Activated CD8-positive, alpha-beta T cell treated with anti-CD3 and anti-CD28 coated beads for 36 hours (primary cell): Measurements from ENCODE around the gene TADA3. TPM values are rescaled to one million over a fixed set of nuclear protein-coding genes. Genes with fewer than 3 reads are reported as not detected.

Source experiments
- ATAC-seq: fragments of 200-7000 bp; cut with Tn5 transposase; one replicate; pipeline ENCODE4 v1.10.0; 2021; ENCODE audit warnings: mild to moderate bottlenecking, moderate library complexity
- CTCF ChIA-PET: fragments of 350-600 bp; sonication (Branson Sonifier 250); formaldehyde crosslinking; loops from one replicate; lab custom pipeline; 2021; ENCODE audit warnings: antibody characterized with exemption; lab: Charles Lee
- POLR2A ChIA-PET: fragments of 350-600 bp; sonication (Branson Sonifier 250); formaldehyde crosslinking; loops from one replicate; lab custom pipeline; 2021; ENCODE audit warnings: antibody characterized with exemption; lab: Charles Lee
- DNase-seq: peaks from one replicate; pipeline ENCODE4 v3.0.0-alpha.2; 2020
- H3K27ac Mint-ChIP-seq: one replicate; pipeline ENCODE4 v1.8.0; 2021; ENCODE audit warnings: mild to moderate bottlenecking, mixed read lengths
- H3K27me3 Mint-ChIP-seq: one replicate; pipeline ENCODE4 v1.8.0; 2021; ENCODE audit warnings: mixed read lengths
- H3K36me3 Mint-ChIP-seq: one replicate; pipeline ENCODE4 v1.8.0; 2021; ENCODE audit warnings: low read depth, mixed read lengths
- H3K4me1 Mint-ChIP-seq: one replicate; pipeline ENCODE4 v1.8.0; 2021; ENCODE audit warnings: low read depth, mixed read lengths
- H3K4me3 Mint-ChIP-seq: one replicate; pipeline ENCODE4 v1.8.0; 2021; ENCODE audit warnings: mild to moderate bottlenecking, moderate library complexity, mixed read lengths
- H3K9me3 Mint-ChIP-seq: one replicate; pipeline ENCODE4 v1.8.0; 2021; ENCODE audit warnings: mixed read lengths
- intact Hi-C: fragments of 100-400 bp; cut with micrococcal nuclease; formaldehyde crosslinking; loops from one replicate; pipeline ENCODE4 v1.10.0; 2022
- total RNA-seq, 2 experiments: library from RNA; stranded (reverse); gene quantifications; one replicate each; pipeline ENCODE4 v1.2.3, GENCODE V29; 2021
- TF ChIP-seq, protein P1 (sequence below): fragments of 200-600 bp; IDR thresholded peaks from one replicate; pipeline ENCODE4 v1.8.0; 2022; ENCODE audit warnings: antibody characterized with exemption, mild to moderate bottlenecking

The TADA3 gene
- total RNA-seq, 2 experiments from 2014 or later = 57.5 to 58.3 TPM

DNA sequence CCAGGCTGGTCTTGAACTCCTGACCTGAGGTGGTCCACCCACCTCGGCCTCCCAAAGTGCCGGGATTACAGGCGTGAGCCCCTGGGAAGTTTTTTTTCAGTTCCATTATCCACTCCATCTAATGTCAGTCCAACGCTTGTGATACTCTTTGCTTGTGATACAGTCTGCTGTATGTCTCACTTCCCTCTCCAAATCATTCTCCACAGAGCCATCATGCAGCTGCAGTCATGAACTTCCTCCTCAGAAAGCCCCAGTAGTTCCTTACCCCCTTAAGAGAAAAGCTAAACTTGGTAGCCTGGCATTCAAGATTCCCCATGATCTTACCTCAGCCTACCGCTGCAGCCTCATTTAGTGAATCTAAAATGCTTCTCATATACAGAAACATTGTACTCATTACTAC, 2.9 kb upstream of the TADA3 start:
- Mint-ChIP-seq H3K36me3 (peaks cover 68% of the 10 kb centered on the region), H3K4me3 (peak overlapping the region; percentile 51), H3K4me1 (peaks cover 43% of the 10 kb centered on the region), H3K27me3 (no peaks in the 10 kb centered on the region), H3K9me3 (no peaks in the 10 kb centered on the region), H3K27ac (peak overlapping the region; percentile 75)
- DNase-seq = no peak
- TF ChIP-seq, protein P1, sequence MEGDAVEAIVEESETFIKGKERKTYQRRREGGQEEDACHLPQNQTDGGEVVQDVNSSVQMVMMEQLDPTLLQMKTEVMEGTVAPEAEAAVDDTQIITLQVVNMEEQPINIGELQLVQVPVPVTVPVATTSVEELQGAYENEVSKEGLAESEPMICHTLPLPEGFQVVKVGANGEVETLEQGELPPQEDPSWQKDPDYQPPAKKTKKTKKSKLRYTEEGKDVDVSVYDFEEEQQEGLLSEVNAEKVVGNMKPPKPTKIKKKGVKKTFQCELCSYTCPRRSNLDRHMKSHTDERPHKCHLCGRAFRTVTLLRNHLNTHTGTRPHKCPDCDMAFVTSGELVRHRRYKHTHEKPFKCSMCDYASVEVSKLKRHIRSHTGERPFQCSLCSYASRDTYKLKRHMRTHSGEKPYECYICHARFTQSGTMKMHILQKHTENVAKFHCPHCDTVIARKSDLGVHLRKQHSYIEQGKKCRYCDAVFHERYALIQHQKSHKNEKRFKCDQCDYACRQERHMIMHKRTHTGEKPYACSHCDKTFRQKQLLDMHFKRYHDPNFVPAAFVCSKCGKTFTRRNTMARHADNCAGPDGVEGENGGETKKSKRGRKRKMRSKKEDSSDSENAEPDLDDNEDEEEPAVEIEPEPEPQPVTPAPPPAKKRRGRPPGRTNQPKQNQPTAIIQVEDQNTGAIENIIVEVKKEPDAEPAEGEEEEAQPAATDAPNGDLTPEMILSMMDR = no peak
- POLR2A ChIA-PET = interaction anchor here (0.8 to 2.7 kb wide), 4 partner anchors 17 to 191 kb away, joined by 3 to 9 read pairs (median 4); partner anchors contain the start of genes EMC3 and OGG1
- CTCF ChIA-PET = interaction anchor here (0.6 to 2.0 kb wide), 3 partner anchors 13 to 137 kb away, joined by 3 to 5 read pairs (median 5); partner anchors contain the start of gene CRELD1
- intact Hi-C loops = no loop called here
- ATAC-seq = no peak

DNA sequence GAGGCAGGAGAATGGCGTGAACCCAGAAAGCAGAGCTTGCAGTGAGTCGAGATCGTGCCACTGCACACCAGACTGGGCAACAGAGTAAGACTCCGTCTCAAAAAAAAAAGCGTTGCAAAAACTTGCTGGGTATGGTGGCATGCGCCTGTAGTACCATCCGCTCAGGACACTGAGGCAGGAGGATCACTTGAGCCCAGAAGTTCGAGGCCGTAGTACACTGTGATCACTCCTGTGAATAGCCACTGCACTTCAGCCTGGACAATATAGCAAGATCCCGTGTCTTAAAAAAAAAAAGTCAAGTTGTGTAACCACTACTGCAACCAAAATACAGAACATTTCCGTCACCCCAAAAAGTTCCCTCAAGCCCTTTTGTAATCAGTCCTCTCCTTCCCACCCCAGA, 2.1 kb upstream of the TADA3 start:
- CTCF ChIA-PET = interaction anchor here (2.0 to 2.3 kb wide), 2 partner anchors 14 to 138 kb away, joined by 5 to 12 read pairs; partner anchors contain the start of gene CRELD1
- ATAC-seq (no peak), DNase-seq (no peak)
- intact Hi-C loops = no loop called here
- Mint-ChIP-seq H3K27ac (peak overlapping the region; percentile 100), H3K4me3 (peak overlapping the region; percentile 88), H3K4me1 (peaks cover 47% of the 10 kb centered on the region), H3K36me3 (peaks cover 67% of the 10 kb centered on the region), H3K9me3 (no peaks in the 10 kb centered on the region), H3K27me3 (no peaks in the 10 kb centered on the region)
- POLR2A ChIA-PET = interaction anchor here (0.8 to 2.7 kb wide), 4 partner anchors 9 to 44 kb away, joined by 4 to 15 read pairs (median 11); partner anchors contain the start of gene OGG1
- TF ChIP-seq, protein P1 = no peak

DNA sequence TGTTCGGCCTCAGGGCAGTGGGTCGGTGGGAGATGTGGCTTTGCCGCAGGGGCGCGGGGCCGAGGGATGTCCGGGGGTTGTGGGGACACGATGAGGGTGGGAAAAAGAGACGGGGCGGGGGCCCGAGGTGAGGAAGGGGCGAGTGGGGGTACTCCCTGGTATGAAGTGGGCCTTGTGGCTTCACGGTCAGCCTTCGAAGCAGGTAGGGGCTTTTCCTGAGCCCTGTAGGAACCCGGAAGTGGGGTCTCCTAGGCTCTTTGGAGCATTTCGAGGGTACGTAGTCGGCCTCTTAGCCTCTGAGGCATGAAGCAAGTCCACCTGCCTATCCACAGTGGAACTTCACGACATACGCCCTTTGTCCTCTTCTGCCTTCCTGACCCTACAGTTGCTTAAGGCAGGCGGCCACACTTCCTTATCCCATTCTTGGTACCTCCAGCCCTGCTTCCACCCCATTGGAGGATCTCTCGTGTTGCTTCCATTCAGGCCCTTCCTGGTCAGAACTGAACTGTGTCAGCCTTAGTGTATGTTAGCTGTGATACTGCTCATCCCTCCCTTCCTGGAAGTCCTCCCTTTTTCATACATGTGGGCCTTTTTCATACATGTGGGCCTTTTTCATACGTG, 998 bp upstream of the TADA3 start:
- Mint-ChIP-seq H3K36me3 (peaks cover 66% of the 10 kb centered on the region), H3K9me3 (no peaks in the 10 kb centered on the region), H3K4me1 (peaks cover 51% of the 10 kb centered on the region), H3K27me3 (no peaks in the 10 kb centered on the region), H3K4me3 (peak overlapping the region; percentile 88), H3K27ac (peak overlapping the region; percentile 100)
- CTCF ChIA-PET = interaction anchor here (0.8 to 2.3 kb wide), 12 partner anchors 8 to 242 kb away, joined by 3 to 12 read pairs (median 4); partner anchors contain the start of gene BRPF1
- TF ChIP-seq, protein P1 = no peak
- intact Hi-C loops = loop anchor here (2.0 kb wide), 1 partner anchor 42 kb away; no protein-coding TSS in a partner anchor
- ATAC-seq (peak; percentile 8), DNase-seq (peak; percentile 44)
- POLR2A ChIA-PET = interaction anchor here (0.8 to 2.7 kb wide), 14 partner anchors 10 to 122 kb away, joined by 3 to 15 read pairs (median 8); partner anchors contain the start of genes BRPF1, CAMK1 and OGG1

DNA sequence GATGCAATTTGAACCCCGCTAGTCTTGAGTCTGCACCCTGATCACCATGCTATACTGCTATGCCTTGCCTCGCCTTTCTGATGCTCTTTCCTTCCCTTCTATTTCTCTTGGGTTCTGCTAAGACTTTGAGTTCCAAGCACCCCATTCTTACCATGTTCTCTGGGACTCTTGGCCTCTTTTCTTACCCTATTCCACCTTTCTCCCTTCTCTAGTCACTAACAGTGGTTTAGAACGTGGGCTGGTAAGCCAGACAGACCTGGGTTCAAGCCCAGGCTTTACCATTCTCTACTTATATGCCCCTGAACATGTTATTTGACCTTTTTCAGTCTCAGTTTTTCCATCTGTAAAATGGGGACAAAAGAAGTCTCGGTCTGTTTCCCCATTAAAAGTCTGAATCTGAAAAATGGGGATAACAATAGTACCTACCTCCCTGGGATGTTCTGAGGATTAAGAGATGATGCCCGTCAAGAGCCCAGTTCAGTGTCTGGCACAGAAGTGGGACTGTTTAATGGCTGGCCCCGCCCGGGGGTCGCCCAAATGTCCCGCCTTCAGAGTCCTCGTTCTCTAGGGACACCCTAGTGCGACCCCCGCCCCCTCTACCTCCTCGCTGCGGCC, 376 bp downstream of the TADA3 start:
- no peaks in the 10 kb centered on the region for H3K27me3 Mint-ChIP-seq
- H3K27ac Mint-ChIP-seq = peak overlapping the region; percentile 100
- ChIA-PET POLR2A (interaction anchor here (0.8 to 2.7 kb wide), 14 partner anchors 10 to 124 kb away, joined by 3 to 15 read pairs (median 8); partner anchors contain the start of genes BRPF1, CAMK1 and OGG1), CTCF (interaction anchor here (0.8 to 1.5 kb wide), 9 partner anchors 9 to 244 kb away, joined by 3 to 9 read pairs (median 4); partner anchors contain the start of gene BRPF1)
- DNase-seq (no peak), ATAC-seq (no peak)
- TF ChIP-seq, protein P1 = no peak
- peaks cover 54% of the 10 kb centered on the region for H3K4me1 Mint-ChIP-seq
- peaks cover 63% of the 10 kb centered on the region for H3K36me3 Mint-ChIP-seq
- intact Hi-C loops = loop anchor here (2.0 kb wide), 1 partner anchor 41 kb away; no protein-coding TSS in a partner anchor
- H3K9me3 Mint-ChIP-seq = no peaks in the 10 kb centered on the region
- H3K4me3 Mint-ChIP-seq = peak overlapping the region; percentile 88
